K562 (cell line): Measurements from ENCODE around the gene CTRL. TPM values are rescaled to one million over a fixed set of nuclear protein-coding genes. Genes with fewer than 3 reads are reported as not detected.

ENCODE experiments used
- HOXB6 ChIP-seq: fragments of 250-450 bp; sonication (Bioruptor Pico); IDR thresholded peaks from 2 replicates; pipeline ENCODE4 v1.5.1; 2022; ENCODE audit warnings: mild to moderate bottlenecking, borderline replicate concordance
- MTA3 ChIP-seq: fragments of 450-650 bp; formaldehyde crosslinking; IDR thresholded peaks from 2 replicates; pipeline ENCODE4 v1.6.1; 2017; ENCODE audit warnings: mild to moderate bottlenecking, borderline replicate concordance
- NFXL1 ChIP-seq: fragments of 450-650 bp; formaldehyde crosslinking; IDR thresholded peaks from 2 replicates; pipeline ENCODE4 v1.4.0; 2021; ENCODE audit warnings: mild to moderate bottlenecking
- TCF7L2 ChIP-seq: fragments of 150-350 bp; IDR thresholded peaks from 2 replicates; pipeline ENCODE4 v1.6.1; 2016; ENCODE audit warnings: low read depth, mild to moderate bottlenecking, low read length, moderate library complexity
- ZNF232 ChIP-seq: sonication (generic); formaldehyde crosslinking; IDR thresholded peaks from 2 replicates; pipeline ENCODE4 v1.8.0; 2022; ENCODE audit warnings: mild to moderate bottlenecking, missing genetic modification reagents
- polyA plus RNA-seq, 8 experiments: library from polyadenylated mRNA; depleted of rRNA in 4 of 8; stranded (reverse) in 5 of 8; unstranded in 3 of 8; fragments of >200 nt; fragmentation: Nextera tagmentation in 2 of 8; fragmentation: Illumina TruSeq in 1 of 8; extraction: Ambion mirVana in 2 of 8; extraction: Trizol in 1 of 8; gene quantifications; 2 replicates each; pipeline versions ENCODE4 v1.2.1 to v1.2.3, GENCODE V29; 2011 to 2014; ENCODE audit warnings: inconsistent platforms in 1 of 8, missing spikeins in 1 of 8
- total RNA-seq, 7 experiments: library from RNA; depleted of rRNA in 6 of 7; stranded (reverse); fragments of >200 nt in 6 of 7; fragmentation: Illumina TruSeq in 2 of 7; extraction: Trizol in 2 of 7; gene quantifications; 2 replicates each; pipeline versions ENCODE4 v1.2.1 to v1.2.3, GENCODE V29; 2011 to 2021; ENCODE audit warnings: low replicate concordance in 1 of 7
- TF ChIP-seq, protein P1 (sequence below): fragments of 450-650 bp; IDR thresholded peaks from 2 replicates; pipeline ENCODE4 v1.6.1; 2016; ENCODE audit warnings: mild to moderate bottlenecking

CTRL gene
- total and polyA plus RNA-seq, 9 of the 15 experiments (the other 6 are each of a cell fraction or from before 2014, with no cell fraction given), result 1.4 to 5.6 (median 2.5) TPM

GRCh38 chr16:67965668-67966548 is 34.2 kb upstream of the CTRL start (continued):
- TF ChIP-seq, protein P1, sequence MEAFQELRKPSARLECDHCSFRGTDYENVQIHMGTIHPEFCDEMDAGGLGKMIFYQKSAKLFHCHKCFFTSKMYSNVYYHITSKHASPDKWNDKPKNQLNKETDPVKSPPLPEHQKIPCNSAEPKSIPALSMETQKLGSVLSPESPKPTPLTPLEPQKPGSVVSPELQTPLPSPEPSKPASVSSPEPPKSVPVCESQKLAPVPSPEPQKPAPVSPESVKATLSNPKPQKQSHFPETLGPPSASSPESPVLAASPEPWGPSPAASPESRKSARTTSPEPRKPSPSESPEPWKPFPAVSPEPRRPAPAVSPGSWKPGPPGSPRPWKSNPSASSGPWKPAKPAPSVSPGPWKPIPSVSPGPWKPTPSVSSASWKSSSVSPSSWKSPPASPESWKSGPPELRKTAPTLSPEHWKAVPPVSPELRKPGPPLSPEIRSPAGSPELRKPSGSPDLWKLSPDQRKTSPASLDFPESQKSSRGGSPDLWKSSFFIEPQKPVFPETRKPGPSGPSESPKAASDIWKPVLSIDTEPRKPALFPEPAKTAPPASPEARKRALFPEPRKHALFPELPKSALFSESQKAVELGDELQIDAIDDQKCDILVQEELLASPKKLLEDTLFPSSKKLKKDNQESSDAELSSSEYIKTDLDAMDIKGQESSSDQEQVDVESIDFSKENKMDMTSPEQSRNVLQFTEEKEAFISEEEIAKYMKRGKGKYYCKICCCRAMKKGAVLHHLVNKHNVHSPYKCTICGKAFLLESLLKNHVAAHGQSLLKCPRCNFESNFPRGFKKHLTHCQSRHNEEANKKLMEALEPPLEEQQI, result no peak
- TF ChIP-seq NFXL1 (CRISPR knock-in tag) (no peak), TCF7L2 (no peak), ZNF232 (CRISPR knock-in tag) (no peak), HOXB6 (CRISPR knock-in tag) (no peak), MTA3 (no peak)
